HepG2 (cell line): ENCODE data around the gene PTH1R. TPM values are rescaled to one million over a fixed set of nuclear protein-coding genes. Genes with fewer than 3 reads are reported as not detected.

Experiments used
- ATAC-seq: fragments of 200-7000 bp; cut with Tn5 transposase; 3 replicates; pipeline ENCODE4 v1.9.1; 2020; ENCODE audit warnings: mild to moderate bottlenecking, moderate library complexity
- BruUV-seq: library from RNA; stranded (reverse); fragments of 400-500 nt; replicated peaks from 2 replicates; lab custom pipeline; 2021; lab: Mats Ljungman, UMichigan
- CTCF ChIA-PET: fragments of 300-600 bp; formaldehyde crosslinking; extraction: SDS; loops from one replicate; lab custom pipeline; 2021; ENCODE audit warnings: low total read pairs, inconsistent platforms, low intra/inter-chr PET ratio; lab: Yijun Ruan, JAX
- POLR2A ChIA-PET: fragments of 350-600 bp; sonication (Branson Sonifier 250); formaldehyde crosslinking; loops from one replicate; lab custom pipeline; 2020; ENCODE audit warnings: antibody characterized with exemption, inconsistent platforms; lab: Yijun Ruan, JAX
- DNase-seq: peaks from one replicate; pipeline ENCODE4 v3.0.0-alpha.2; 2015; ENCODE audit warnings: low spot score
- FAIRE-seq: peaks from 3 replicates; lab custom pipeline; 2011; peaks lifted over from hg19 to GRCh38; lab: Jason Lieb, UNC
- H2AFZ ChIP-seq: one replicate; pipeline ENCODE4 v1.6.1; 2011; ENCODE audit warnings: low read length, inconsistent platforms
- H3K27ac ChIP-seq: fragments of 300-600 bp; 3 replicates; pipeline ENCODE4 v1.8.0; 2011; ENCODE audit warnings: mixed run types, mild to moderate bottlenecking, mixed read lengths, low read length, inconsistent platforms; ENCODE audit not compliant: insufficient read depth; ENCODE audit errors: extremely low read length
- H3K27me3 ChIP-seq, 2 experiments: fragments of 200-600 bp in 1 of 2; 2 replicates in 1 of 2; 3 replicates in 1 of 2; pipeline versions ENCODE4 v1.6.0 to v1.8.0; 2011; ENCODE audit warnings: low read length in 2 of 2, mild to moderate bottlenecking in 2 of 2, moderate library complexity in 2 of 2, inconsistent platforms in 1 of 2; ENCODE audit not compliant: insufficient read depth in 2 of 2, control insufficient read depth in 1 of 2
- H3K36me3 ChIP-seq, 2 experiments: fragments of 200-600 bp in 1 of 2; replicated peaks in 1 of 2; 2 replicates in 1 of 2; 3 replicates in 1 of 2; pipeline versions ENCODE4 v1.5.1 to v1.8.0; 2011; ENCODE audit warnings: low read length in 2 of 2, inconsistent platforms in 1 of 2; ENCODE audit not compliant: insufficient read depth in 2 of 2, control insufficient read depth in 1 of 2
- H3K4me1 ChIP-seq: 2 replicates; pipeline ENCODE4 v1.5.1; 2012; ENCODE audit warnings: low read length, inconsistent platforms; ENCODE audit not compliant: insufficient read depth
- H3K4me2 ChIP-seq: 2 replicates; pipeline ENCODE4 v1.6.0; 2011; ENCODE audit warnings: low read depth, low read length, inconsistent platforms
- H3K4me3 ChIP-seq, 3 experiments: fragments of 200-600 bp in 1 of 3; sonication (generic), shearing (Covaris generic) in 1 of 3; replicated peaks in 1 of 3; 2 replicates each; pipeline ENCODE4 v1.5.1; 2011 to 2016; ENCODE audit warnings: low read length in 3 of 3, inconsistent platforms in 2 of 3, low read depth in 2 of 3, mild to moderate bottlenecking in 2 of 3, control low read depth in 1 of 3, mixed read lengths in 1 of 3; ENCODE audit not compliant: insufficient read depth in 1 of 3
- H3K79me2 ChIP-seq: one replicate; pipeline ENCODE4 v1.6.1; 2011; ENCODE audit warnings: low read length, inconsistent platforms; ENCODE audit not compliant: insufficient read depth
- H3K9ac ChIP-seq: 2 replicates; pipeline ENCODE4 v1.6.0; 2011; ENCODE audit warnings: mild to moderate bottlenecking, low read depth, low read length, inconsistent platforms; ENCODE audit not compliant: insufficient read depth
- H3K9me3 ChIP-seq: 2 replicates; pipeline ENCODE4 v1.5.1; 2012; ENCODE audit warnings: mild to moderate bottlenecking, low read length
- H4K20me1 ChIP-seq: 2 replicates; pipeline ENCODE4 v1.6.0; 2011; ENCODE audit warnings: inconsistent platforms, mild to moderate bottlenecking, low read length, moderate library complexity; ENCODE audit not compliant: insufficient read depth
- ARNT2 ChIP-seq: sonication (generic); formaldehyde crosslinking; IDR thresholded peaks from 2 replicates; pipeline ENCODE4 v1.8.0; 2022; ENCODE audit warnings: mild to moderate bottlenecking, low read depth, missing genetic modification reagents, moderate library complexity
- LBX2 ChIP-seq: sonication (generic); formaldehyde crosslinking; IDR thresholded peaks from 2 replicates; pipeline ENCODE4 v1.5.0; 2020; ENCODE audit warnings: missing genetic modification reagents, mild to moderate bottlenecking, borderline replicate concordance
- MIER3 ChIP-seq: IDR thresholded peaks from 2 replicates; pipeline ENCODE4 v1.6.1; 2016; ENCODE audit warnings: missing compliant biosample characterization, borderline replicate concordance
- MTA3 ChIP-seq: sonication (generic); formaldehyde crosslinking; IDR thresholded peaks from 2 replicates; pipeline ENCODE4 v1.4.0; 2020; ENCODE audit warnings: missing genetic modification reagents
- YEATS2 ChIP-seq: sonication (generic); formaldehyde crosslinking; IDR thresholded peaks from 2 replicates; pipeline ENCODE4 v1.4.0; 2020; ENCODE audit warnings: missing genetic modification reagents, borderline replicate concordance
- ZFX ChIP-seq: sonication (generic); formaldehyde crosslinking; IDR thresholded peaks from 2 replicates; pipeline ENCODE4 v1.4.0; 2020; ENCODE audit warnings: mild to moderate bottlenecking, low read depth, missing genetic modification reagents, moderate library complexity
- ZNF619 ChIP-seq: sonication (generic); formaldehyde crosslinking; IDR thresholded peaks from 2 replicates; pipeline ENCODE4 v1.4.0; 2020; ENCODE audit warnings: mild to moderate bottlenecking, missing genetic modification reagents
- ZNF678 ChIP-seq: sonication (generic); formaldehyde crosslinking; IDR thresholded peaks from 2 replicates; pipeline ENCODE4 v1.4.0; 2020; ENCODE audit warnings: mild to moderate bottlenecking, missing genetic modification reagents
- ZSCAN31 ChIP-seq: sonication (generic); formaldehyde crosslinking; IDR thresholded peaks from 2 replicates; pipeline ENCODE4 v1.5.0; 2020; ENCODE audit warnings: low read depth, mild to moderate bottlenecking, missing genetic modification reagents
- WGBS: methylation state at CpG from one replicate; pipeline ENCODE4 v1.1.6; 2017; ENCODE audit warnings: low lambda C conversion rate; 5-methylcytosine and 5-hydroxymethylcytosine counted together
- in situ Hi-C: cut with HindIII; loops from 2 replicates; pipeline ENCODE4 v1.10.0; 2017; ENCODE audit warnings: low pct_unique_long_range_greater_than_20kb; ENCODE audit not compliant: extremely low pct_ligation_motif_present
- intact Hi-C: fragments of 100-400 bp; cut with micrococcal nuclease; formaldehyde crosslinking; loops from one replicate; pipeline ENCODE4 v1.10.0; 2022; ENCODE audit not compliant: unreplicated experiment
- polyA plus RNA-seq, 8 experiments: library from polyadenylated mRNA; depleted of rRNA in 3 of 8; stranded (reverse) in 7 of 8; unstranded in 1 of 8; fragments of >200 nt; fragmentation: Illumina TruSeq in 4 of 8; extraction: Trizol in 4 of 8; gene quantifications; 2 replicates each; pipeline versions ENCODE4 v1.2.1 to v1.2.3, GENCODE V29; 2011 to 2016; ENCODE audit warnings: low read depth in 4 of 8, missing spikeins in 1 of 8, mixed read lengths in 1 of 8; ENCODE audit not compliant: insufficient read depth in 1 of 8
- total RNA-seq, 5 experiments: library from RNA; depleted of rRNA; stranded (reverse); fragments of >200 nt; fragmentation: Illumina TruSeq; extraction: Trizol; gene quantifications; 2 replicates each; pipeline ENCODE4 v1.2.3, GENCODE V29; 2016; ENCODE audit warnings: low read depth in 1 of 5

PTH1R gene
- total and polyA plus RNA-seq, 2 of the 13 experiments (the other 11 are each of a cell fraction or from before 2014, with no cell fraction given): not detected

DNA sequence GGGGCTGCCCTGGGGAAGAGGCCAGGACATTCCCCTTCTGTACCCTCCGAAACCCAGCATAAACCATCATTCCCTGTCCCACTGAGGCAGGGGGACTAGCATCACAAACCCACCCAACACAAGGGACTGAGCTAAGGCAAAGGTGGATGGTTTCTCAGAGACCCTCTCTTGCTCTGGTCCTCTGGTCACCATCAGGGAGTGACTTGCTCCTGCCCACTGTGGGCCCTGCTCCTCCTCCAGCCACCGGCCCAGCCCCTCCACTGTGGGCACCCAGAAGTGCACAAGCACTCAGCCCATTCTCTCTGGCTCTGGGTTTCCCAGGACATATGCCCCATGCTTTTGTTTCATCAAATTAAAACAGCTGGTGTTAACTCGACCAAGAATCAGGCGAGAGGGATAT, 44.9 kb downstream of the PTH1R start:
- no TSS peak for BruUV-seq
- WGBS: 87% methylated on average over 4 of the region's 4 CpGs
- H2AFZ ChIP-seq: no peak overlapping the region
- H3K9ac ChIP-seq: no peak overlapping the region
- no peak for ATAC-seq
- no peaks in the 10 kb centered on the region; the same call in 1 of the 2 replicates for H3K9me3 ChIP-seq
- H4K20me1 ChIP-seq: peaks cover 10% of the 10 kb centered on the region; the same call in 1 of the 2 replicates
- no peak for FAIRE-seq
- TF ChIP-seq ZNF619 (CRISPR knock-in tag) (no peak), ZNF678 (CRISPR knock-in tag) (no peak), ARNT2 (CRISPR knock-in tag) (no peak), ZFX (CRISPR knock-in tag) (no peak), MIER3 (CRISPR knock-in tag) (no peak), ZSCAN31 (CRISPR knock-in tag) (no peak), MTA3 (CRISPR knock-in tag) (no peak), LBX2 (no peak), YEATS2 (CRISPR knock-in tag) (no peak)
- H3K27me3 ChIP-seq: no peaks in the 10 kb centered on the region
- no peaks in the 10 kb centered on the region for H3K79me2 ChIP-seq
- in situ Hi-C loops (no loop called here), intact Hi-C loops (loop anchor here (10.0 kb wide), 1 partner anchor 52 kb away; the partner anchor contains the start of genes CCDC12 and NBEAL2)
- DNase-seq: no peak
- CTCF ChIA-PET: interaction anchor here (2.1 kb wide), 1 partner anchor 76 kb away, joined by 27 read pairs; no protein-coding TSS in a partner anchor
- peaks cover 50 to 94% of the 10 kb centered on the region in 2 experiments for H3K36me3 ChIP-seq
- H3K4me1 ChIP-seq: no peaks in the 10 kb centered on the region
- POLR2A ChIA-PET: no interaction called here
- no peak overlapping the region for H3K4me2 ChIP-seq
- no peak overlapping the region for H3K4me3 ChIP-seq
- H3K27ac ChIP-seq: no peak overlapping the region
